WERI-Rb-1 (cell line): ENCODE measurements around the gene ABCD2.

Experiments
- DNase-seq: peaks from one replicate; pipeline ENCODE4 v3.0.0-alpha.2; 2020
- H3K27ac ChIP-seq: fragments of 250-450 bp; sonication (Bioruptor Pico); 2 replicates; pipeline ENCODE4 v1.5.1; 2020; ENCODE audit warnings: mild to moderate bottlenecking, moderate library complexity
- H3K27me3 ChIP-seq: fragments of 250-450 bp; sonication (Bioruptor Pico); 2 replicates; pipeline ENCODE4 v1.5.1; 2021; ENCODE audit warnings: mild to moderate bottlenecking, low read depth, moderate library complexity; ENCODE audit not compliant: insufficient read depth, severe bottlenecking
- H3K36me3 ChIP-seq: fragments of 250-450 bp; sonication (Bioruptor Pico); 2 replicates; pipeline ENCODE4 v1.5.1; 2020; ENCODE audit warnings: mild to moderate bottlenecking, moderate library complexity
- H3K4me3 ChIP-seq: 2 replicates; pipeline ENCODE4 v1.5.1; 2011; ENCODE audit warnings: low read depth, mild to moderate bottlenecking, control low read depth, low read length
- H3K9me3 ChIP-seq: fragments of 250-450 bp; sonication (Bioruptor Pico); 2 replicates; pipeline ENCODE4 v1.5.1; 2021; ENCODE audit warnings: mild to moderate bottlenecking, moderate library complexity; ENCODE audit not compliant: severe bottlenecking
- CTCF ChIP-seq: IDR thresholded peaks from 2 replicates; pipeline ENCODE4 v1.5.1; 2011; ENCODE audit warnings: low read depth, mild to moderate bottlenecking, control low read depth, inconsistent platforms, low read length

ABCD2 gene

DNA sequence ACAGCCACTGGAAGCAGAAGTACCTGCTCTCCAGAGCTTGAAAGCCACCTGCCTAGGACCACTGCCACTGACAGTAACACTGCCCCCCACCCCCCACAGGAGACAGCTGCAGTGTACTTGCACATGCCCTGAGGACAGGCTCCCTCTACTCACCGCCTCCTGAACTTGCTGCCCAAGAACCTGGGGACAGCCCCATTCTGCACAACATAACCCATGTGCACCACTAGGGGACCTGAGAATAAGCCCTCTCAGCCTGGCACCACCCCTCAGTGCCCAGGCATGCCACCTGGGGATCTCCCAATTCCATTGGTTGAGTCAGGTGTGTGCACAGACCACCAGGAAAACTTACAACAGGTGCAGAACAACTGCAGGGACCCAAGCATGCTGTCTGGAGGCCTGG, 109.6 kb downstream of the ABCD2 start:
- no peaks in the 10 kb centered on the region for H3K27me3 ChIP-seq
- TF ChIP-seq CTCF: no peak
- peaks cover 5% of the 10 kb centered on the region for H3K9me3 ChIP-seq

GRCh38 chr12:39505554-39505953, 114.0 kb downstream of the ABCD2 start:
- Histone ChIP-seq H3K27ac (no peak overlapping the region), H3K9me3 (no peaks in the 10 kb centered on the region), H3K27me3 (no peaks in the 10 kb centered on the region), H3K4me3 (no peak overlapping the region), H3K36me3 (no peaks in the 10 kb centered on the region)
- DNase-seq: no peak
- no peak for TF ChIP-seq CTCF

More for the DNA sequence above, 109.6 kb downstream of the ABCD2 start:
- no peak overlapping the region for H3K27ac ChIP-seq
- no peak overlapping the region for H3K4me3 ChIP-seq
- DNase-seq: no peak
- H3K36me3 ChIP-seq: no peaks in the 10 kb centered on the region

GRCh38 chr12:39505023-39505422, 114.6 kb downstream of the ABCD2 start:
- no peak overlapping the region for H3K27ac ChIP-seq
- no peaks in the 10 kb centered on the region for H3K9me3 ChIP-seq
- TF ChIP-seq CTCF: no peak
- DNase-seq: no peak
- no peak overlapping the region for H3K4me3 ChIP-seq
- H3K36me3 ChIP-seq: no peaks in the 10 kb centered on the region
- H3K27me3 ChIP-seq: no peaks in the 10 kb centered on the region

GRCh38 chr12:39503439-39503838, 116.2 kb downstream of the ABCD2 start:
- no peaks in the 10 kb centered on the region for H3K27me3 ChIP-seq
- no peaks in the 10 kb centered on the region for H3K36me3 ChIP-seq
- H3K9me3 ChIP-seq: no peaks in the 10 kb centered on the region
- no peak overlapping the region for H3K27ac ChIP-seq
- no peak overlapping the region for H3K4me3 ChIP-seq
- DNase-seq: no peak
- no peak for TF ChIP-seq CTCF

GRCh38 chr12:39502726-39503125, 116.9 kb downstream of the ABCD2 start:
- Histone ChIP-seq H3K4me3 (no peak overlapping the region), H3K9me3 (no peaks in the 10 kb centered on the region), H3K27me3 (no peaks in the 10 kb centered on the region), H3K27ac (no peak overlapping the region), H3K36me3 (no peaks in the 10 kb centered on the region)
- no peak for TF ChIP-seq CTCF
- no peak for DNase-seq
